Gastrocnemius medialis (tissue), 4 donors: Measurements from ENCODE around the gene NSUN2. TPM values are rescaled to one million over a fixed set of nuclear protein-coding genes. Genes with fewer than 3 reads are reported as not detected.

Source experiments
- ATAC-seq, 2 donors: fragments of 150-250 bp; one replicate each; pipeline ENCODE4 v1.9.1; 2016
- DNase-seq, 2 donors: peaks; one replicate each; pipeline ENCODE4 v3.0.0-alpha.2; 2019
- H3K27ac ChIP-seq, 4 donors: fragments of 200-600 bp; sonication (generic); 1 replicate in 1 of 4; 2 replicates in 3 of 4; pipeline ENCODE4 v1.5.1; 2016 to 2018; ENCODE audit warnings: mild to moderate bottlenecking in 2 of 4, moderate library complexity in 1 of 4
- H3K27me3 ChIP-seq, 3 donors: fragments of 200-600 bp; sonication (generic) in 2 of 3; 1 replicate in 1 of 3; 2 replicates in 2 of 3; pipeline versions ENCODE4 v1.5.1 to v1.6.0; 2016 to 2019; ENCODE audit warnings: mild to moderate bottlenecking in 1 of 3, moderate library complexity in 1 of 3
- H3K36me3 ChIP-seq, 2 donors: fragments of 200-600 bp; sonication (generic) in 1 of 2; one replicate each; pipeline ENCODE4 v1.5.1; 2017 to 2018
- H3K4me1 ChIP-seq, 2 donors: fragments of 200-600 bp; sonication (generic) in 1 of 2; one replicate each; pipeline ENCODE4 v1.5.1; 2016 to 2017; ENCODE audit warnings: mild to moderate bottlenecking in 2 of 2
- H3K4me3 ChIP-seq, 4 donors: fragments of 200-600 bp; sonication (generic) in 3 of 4; 1 replicate in 1 of 4; 2 replicates in 3 of 4; pipeline ENCODE4 v1.5.1; 2016 to 2019; ENCODE audit warnings: mild to moderate bottlenecking in 2 of 4
- H3K9me3 ChIP-seq, 3 donors: fragments of 200-600 bp; sonication (generic) in 2 of 3; 1 replicate in 1 of 3; 2 replicates in 2 of 3; pipeline ENCODE4 v1.5.1; 2016 to 2019
- POLR2A ChIP-seq, 2 donors: fragments of 450-650 bp; IDR thresholded peaks; one replicate each; pipeline ENCODE4 v1.6.1; 2017; ENCODE audit warnings: antibody characterized with exemption in 2 of 2, mild to moderate bottlenecking in 2 of 2, moderate library complexity in 2 of 2
- in situ Hi-C, 4 donors: fragments of 200-750 bp; cut with MboI; loops; one replicate each; pipeline versions ENCODE4 v1.15.0 to v1.8.0; 2017; ENCODE audit warnings: low sequenced_read_pairs in 4 of 4
- intact Hi-C: fragments of 100-400 bp; cut with DNase I; formaldehyde crosslinking; loops from one replicate; pipeline ENCODE4 v1.15.1; 2023; ENCODE audit warnings: low total_unique reads
- total RNA-seq, 4 donors: library from RNA; depleted of rRNA; stranded (reverse); fragments of >200 nt; gene quantifications; one replicate each; pipeline versions ENCODE4 v1.1.0 to v1.2.3, GENCODE V29; 2016
- TF ChIP-seq, protein P1 (sequence below), 5 experiments: fragments of 450-650 bp in 3 of 5; fragments of 200-600 bp in 2 of 5; sonication (generic) in 2 of 5; IDR thresholded peaks in 4 of 5; conservative IDR thresholded peaks in 1 of 5; 1 replicate in 4 of 5; 2 replicates in 1 of 5; pipeline ENCODE4 v1.5.1; 2016 to 2019; ENCODE audit warnings: antibody characterized with exemption in 5 of 5, mild to moderate bottlenecking in 3 of 5, moderate library complexity in 3 of 5

NSUN2 gene
- total RNA-seq, 4 donors from 2014 or later: 29.4 to 45.9 (median 38.0) TPM

DNA sequence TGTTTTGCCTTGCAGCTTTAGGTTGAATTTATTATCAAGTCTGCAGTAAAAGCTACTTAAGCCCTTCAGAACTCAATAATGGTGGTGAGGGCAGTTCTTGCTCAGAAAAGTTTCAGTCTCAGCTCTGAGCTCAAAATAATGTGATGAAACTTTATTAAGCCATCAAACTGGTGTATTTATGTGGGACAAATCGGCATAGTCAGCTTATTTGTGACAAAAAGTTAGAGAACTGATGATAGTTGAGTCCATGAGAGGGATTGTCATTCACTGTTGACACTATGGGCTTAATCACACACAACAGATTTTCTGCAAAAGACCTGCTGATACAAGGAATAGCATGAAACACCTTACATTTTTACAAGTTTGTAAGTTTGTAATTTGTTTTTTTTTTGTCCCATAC lies 9.8 kb upstream of the NSUN2 start:
- H3K36me3 ChIP-seq: no peaks in the 10 kb centered on the region
- no peak for TF ChIP-seq POLR2A (IDR thresholded peaks at IDR 0.05)
- TF ChIP-seq, protein P1, sequence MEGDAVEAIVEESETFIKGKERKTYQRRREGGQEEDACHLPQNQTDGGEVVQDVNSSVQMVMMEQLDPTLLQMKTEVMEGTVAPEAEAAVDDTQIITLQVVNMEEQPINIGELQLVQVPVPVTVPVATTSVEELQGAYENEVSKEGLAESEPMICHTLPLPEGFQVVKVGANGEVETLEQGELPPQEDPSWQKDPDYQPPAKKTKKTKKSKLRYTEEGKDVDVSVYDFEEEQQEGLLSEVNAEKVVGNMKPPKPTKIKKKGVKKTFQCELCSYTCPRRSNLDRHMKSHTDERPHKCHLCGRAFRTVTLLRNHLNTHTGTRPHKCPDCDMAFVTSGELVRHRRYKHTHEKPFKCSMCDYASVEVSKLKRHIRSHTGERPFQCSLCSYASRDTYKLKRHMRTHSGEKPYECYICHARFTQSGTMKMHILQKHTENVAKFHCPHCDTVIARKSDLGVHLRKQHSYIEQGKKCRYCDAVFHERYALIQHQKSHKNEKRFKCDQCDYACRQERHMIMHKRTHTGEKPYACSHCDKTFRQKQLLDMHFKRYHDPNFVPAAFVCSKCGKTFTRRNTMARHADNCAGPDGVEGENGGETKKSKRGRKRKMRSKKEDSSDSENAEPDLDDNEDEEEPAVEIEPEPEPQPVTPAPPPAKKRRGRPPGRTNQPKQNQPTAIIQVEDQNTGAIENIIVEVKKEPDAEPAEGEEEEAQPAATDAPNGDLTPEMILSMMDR (IDR thresholded peaks at IDR 0.05 in 4 of 5, conservative IDR thresholded peaks at IDR 0.05 in 1 of 5): no peak
- intact Hi-C loops: no loop called here
- H3K27ac ChIP-seq: no peak overlapping the region
- no peaks in the 10 kb centered on the region for H3K27me3 ChIP-seq
- in situ Hi-C loops: loop anchor here in 2 of 4 donors (25.0 kb wide), 1 partner anchor 1220 kb away; the partner anchor contains the start of genes CFAP90 (in 2 of the 2), FASTKD3 (in 2 of the 2) and MTRR (in 2 of the 2)
- H3K4me3 ChIP-seq: no peak overlapping the region
- ATAC-seq (no peak), DNase-seq (no peak)
- no peaks in the 10 kb centered on the region for H3K4me1 ChIP-seq
- no peaks in the 10 kb centered on the region for H3K9me3 ChIP-seq

DNA sequence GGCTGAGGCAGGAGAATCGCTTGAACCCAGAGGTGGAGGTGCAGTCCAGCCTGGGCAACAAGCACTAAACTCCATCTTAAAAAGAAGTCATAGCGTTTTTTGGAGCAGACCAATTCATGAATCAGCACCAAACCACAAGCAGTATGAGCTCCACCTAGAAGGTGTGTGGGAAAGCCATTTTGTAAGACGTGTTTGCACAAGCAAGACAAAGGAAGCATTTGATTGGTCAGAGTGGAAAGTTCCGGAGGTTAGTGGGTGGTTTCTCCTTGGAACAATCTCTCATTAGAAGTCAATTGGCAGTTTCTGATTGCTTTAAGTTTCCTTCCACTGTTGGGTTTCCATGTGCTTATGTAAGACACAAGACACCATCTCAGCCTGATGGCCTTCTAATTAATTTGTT lies 5.4 kb upstream of the NSUN2 start:
- ATAC-seq (no peak), DNase-seq (no peak)
- no peak for TF ChIP-seq POLR2A (IDR thresholded peaks at IDR 0.05)
- TF ChIP-seq, protein P1 (IDR thresholded peaks at IDR 0.05 in 4 of 5, conservative IDR thresholded peaks at IDR 0.05 in 1 of 5): no peak
- in situ Hi-C loops: loop anchor here in 2 of 4 donors (10.0 to 25.0 kb wide), 3 partner anchors 77 to 1224 kb away; partner anchors contain the start of genes CFAP90 (in 2 of the 2), FASTKD3 (in 2 of the 2), MTRR (in 2 of the 2) and TENT4A (in 1 of the 2)
- Histone ChIP-seq H3K27me3 (no peaks in the 10 kb centered on the region), H3K4me1 (peaks cover 9 to 13% of the 10 kb centered on the region in 2 donors), H3K9me3 (no peaks in the 10 kb centered on the region), H3K36me3 (no peaks in the 10 kb centered on the region), H3K4me3 (no peak overlapping the region), H3K27ac (no peak overlapping the region)
- intact Hi-C loops: loop anchor here (10.0 kb wide), 1 partner anchor 1143 kb away; no protein-coding TSS in a partner anchor

DNA sequence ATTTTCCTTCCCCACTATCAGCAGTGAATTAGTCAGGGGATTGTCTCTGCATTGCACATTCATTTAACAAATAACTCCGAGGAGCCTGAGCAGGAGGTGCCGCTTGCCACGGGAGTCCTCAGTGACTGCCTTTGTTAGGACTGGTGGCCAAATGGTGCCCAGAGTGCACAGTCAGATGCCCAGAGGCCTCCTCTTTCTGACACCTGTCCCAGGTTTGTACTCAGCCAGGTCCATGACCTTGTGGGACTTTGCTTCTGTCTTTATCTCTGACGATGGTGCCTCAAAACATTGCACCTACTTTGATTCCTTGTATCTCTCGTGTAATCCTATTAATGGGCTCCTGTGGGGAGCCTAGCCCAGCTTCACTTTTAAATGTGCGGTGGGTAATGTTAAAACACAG lies 4.7 kb upstream of the NSUN2 start:
- in situ Hi-C loops: loop anchor here in 2 of 4 donors (10.0 to 25.0 kb wide), 3 partner anchors 77 to 1225 kb away; partner anchors contain the start of genes CFAP90 (in 2 of the 2), FASTKD3 (in 2 of the 2), MTRR (in 2 of the 2) and TENT4A (in 1 of the 2)
- no peaks in the 10 kb centered on the region for H3K27me3 ChIP-seq

DNA sequence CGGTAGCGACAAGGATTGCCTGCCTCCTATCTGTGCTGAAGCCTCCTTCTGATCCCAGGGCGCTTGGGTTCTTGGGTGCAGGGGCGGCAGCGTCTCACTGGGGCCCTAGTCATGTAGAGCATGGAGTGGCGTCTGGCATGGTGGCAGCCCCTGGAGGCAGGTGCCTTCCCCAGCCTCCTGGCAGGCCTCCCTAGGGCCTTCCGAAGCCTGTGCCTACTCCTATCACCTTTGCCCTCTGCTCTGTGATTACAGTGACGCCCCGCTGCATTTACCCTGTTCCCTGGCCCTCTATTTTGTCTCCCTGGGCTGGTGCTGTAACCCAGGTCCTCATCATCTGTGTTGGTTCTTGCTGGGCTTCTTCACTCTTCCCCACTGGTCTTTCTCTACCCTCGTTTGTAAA lies 4.2 kb upstream of the NSUN2 start:
- no peaks in the 10 kb centered on the region for H3K9me3 ChIP-seq
- H3K4me3 ChIP-seq: no peak overlapping the region
- DNase-seq: no peak
- H3K36me3 ChIP-seq: no peaks in the 10 kb centered on the region
- no peak overlapping the region for H3K27ac ChIP-seq
- TF ChIP-seq, protein P1 (IDR thresholded peaks at IDR 0.05 in 4 of 5, conservative IDR thresholded peaks at IDR 0.05 in 1 of 5): no peak
- TF ChIP-seq POLR2A (IDR thresholded peaks at IDR 0.05): no peak
- H3K27me3 ChIP-seq: no peaks in the 10 kb centered on the region
- in situ Hi-C loops (loop anchor here in 2 of 4 donors (10.0 to 25.0 kb wide), 3 partner anchors 78 to 1225 kb away; partner anchors contain the start of genes CFAP90 (in 2 of the 2), FASTKD3 (in 2 of the 2), MTRR (in 2 of the 2) and TENT4A (in 1 of the 2)), intact Hi-C loops (loop anchor here (10.0 kb wide), 1 partner anchor 1142 kb away; no protein-coding TSS in a partner anchor)
- ATAC-seq: no peak
- peaks cover 12 to 16% of the 10 kb centered on the region in 2 donors for H3K4me1 ChIP-seq

More for the DNA sequence above, 4.7 kb upstream of the NSUN2 start:
- H3K9me3 ChIP-seq: no peaks in the 10 kb centered on the region
- ATAC-seq: no peak
- TF ChIP-seq, protein P1 (IDR thresholded peaks at IDR 0.05 in 4 of 5, conservative IDR thresholded peaks at IDR 0.05 in 1 of 5): no peak
- no peak for TF ChIP-seq POLR2A (IDR thresholded peaks at IDR 0.05)
- no peaks in the 10 kb centered on the region for H3K36me3 ChIP-seq
- DNase-seq: no peak
- H3K27ac ChIP-seq: no peak overlapping the region
- H3K4me1 ChIP-seq: peaks cover 9 to 13% of the 10 kb centered on the region in 2 donors
- intact Hi-C loops: loop anchor here (10.0 kb wide), 1 partner anchor 1143 kb away; no protein-coding TSS in a partner anchor
- H3K4me3 ChIP-seq: no peak overlapping the region
